Head of caudate nucleus (tissue), 42 donors: Measurements from ENCODE around the gene CD70.
"Not testable (repeated sequence)": the region's sequence is repeated elsewhere in the genome, so short reads cannot be mapped to it uniquely, and the experiment has no call there.

Source experiments
- DNase-seq, 42 donors: peaks; one replicate each; pipeline versions ENCODE4 v3.0.0 to v3.0.0-alpha.2; 2020 to 2021; ENCODE audit warnings: mixed read lengths in 7 of 42
- intact Hi-C: fragments of 100-400 bp; cut with DNase I; formaldehyde crosslinking; loops from one replicate; pipeline ENCODE4 v1.15.0; 2022

CD70 gene

GRCh38 chr19:6600951-6601536 lies 10.1 kb upstream of the CD70 start:
- intact Hi-C loops, result not testable (repeated sequence)

GRCh38 chr19:6599866-6600454 lies 9.0 kb upstream of the CD70 start:
- peak in 1 of 42 donors; percentile 5 for DNase-seq
- intact Hi-C loops, result no loop called here

More at GRCh38 chr19:6600951-6601536, 10.1 kb upstream of the CD70 start:
- DNase-seq, result not testable (repeated sequence)

DNA sequence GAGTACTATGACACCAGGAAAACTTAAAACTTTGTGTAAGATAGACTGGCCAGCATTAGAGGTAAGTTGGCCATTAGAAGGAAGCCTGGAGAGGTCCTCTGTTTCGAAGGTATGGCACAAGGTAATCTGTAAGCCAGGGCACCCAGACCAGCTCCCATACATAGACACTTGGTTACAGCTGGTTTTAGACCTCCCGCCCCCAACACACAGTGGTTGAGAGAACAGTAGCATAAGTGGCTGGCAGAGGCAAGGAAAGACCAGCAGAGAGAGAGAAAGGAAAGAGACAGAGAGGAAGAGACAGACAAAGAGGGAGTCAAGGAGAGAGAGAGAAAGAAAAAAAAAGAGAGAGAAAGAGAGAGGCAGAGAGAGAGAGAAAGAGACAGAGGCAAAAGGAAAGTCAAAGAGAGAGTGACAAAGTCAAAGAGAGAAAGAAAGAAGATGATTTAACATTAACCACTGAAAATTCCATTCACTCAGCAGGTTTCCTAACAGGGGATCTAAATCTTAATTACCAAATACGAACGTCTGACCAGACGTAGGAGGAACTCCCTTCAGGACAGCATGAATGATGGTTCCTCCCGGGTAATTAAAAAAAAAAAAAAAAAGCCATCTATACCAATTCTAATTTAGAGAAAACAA lies 7.4 kb upstream of the CD70 start:
- intact Hi-C loops, DNase-seq: not testable (repeated sequence)

- intact Hi-C loops, DNase-seq: not testable (repeated sequence)
Observed at GRCh38 chr19:6597471-6598253, 6.7 kb upstream of the CD70 start.

- DNase-seq, result no peak
- intact Hi-C loops, result no loop called here
Observed at GRCh38 chr19:6596621-6597020, 5.7 kb upstream of the CD70 start.

DNA sequence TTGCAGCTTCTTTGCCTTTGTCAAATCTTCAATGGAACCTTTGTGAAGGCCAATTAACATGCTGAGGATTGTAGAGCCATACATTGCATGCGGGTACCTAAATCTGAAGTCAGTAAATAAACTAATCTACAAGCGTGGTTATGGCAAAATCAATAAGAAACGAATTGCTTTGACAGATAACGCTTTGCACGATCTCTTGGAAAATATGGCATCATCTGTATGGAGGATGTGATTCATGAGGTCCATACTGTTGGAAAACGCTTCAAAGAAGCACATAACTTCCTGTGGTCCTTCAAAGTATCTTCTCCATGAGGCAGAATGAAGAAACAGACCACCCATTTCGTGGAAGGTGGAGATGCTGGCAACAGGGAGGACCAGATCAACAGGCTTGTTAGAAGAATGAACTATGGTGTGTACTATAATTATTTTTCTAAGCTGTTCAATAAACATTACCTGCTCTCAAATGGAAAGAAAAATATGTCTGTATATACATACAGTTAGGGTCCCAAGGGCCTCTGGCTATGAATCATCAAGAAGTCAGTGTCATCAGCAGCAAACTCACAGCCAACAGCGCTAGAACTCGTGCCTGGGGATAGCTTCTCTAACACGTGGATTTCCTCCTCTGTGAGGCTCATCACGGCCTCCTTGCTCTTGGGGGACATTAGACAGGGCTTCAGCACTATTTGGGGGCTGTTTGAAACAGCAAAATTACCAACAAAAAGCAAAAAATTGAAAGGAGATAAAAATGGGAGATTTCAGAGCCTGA lies 2.9 kb upstream of the CD70 start:
- DNase-seq, result no peak
- intact Hi-C loops, result no loop called here

GRCh38 chr19:6590258-6590826 lies 608 bp downstream of the CD70 start:
- intact Hi-C loops, result no loop called here
- no peak for DNase-seq

DNA sequence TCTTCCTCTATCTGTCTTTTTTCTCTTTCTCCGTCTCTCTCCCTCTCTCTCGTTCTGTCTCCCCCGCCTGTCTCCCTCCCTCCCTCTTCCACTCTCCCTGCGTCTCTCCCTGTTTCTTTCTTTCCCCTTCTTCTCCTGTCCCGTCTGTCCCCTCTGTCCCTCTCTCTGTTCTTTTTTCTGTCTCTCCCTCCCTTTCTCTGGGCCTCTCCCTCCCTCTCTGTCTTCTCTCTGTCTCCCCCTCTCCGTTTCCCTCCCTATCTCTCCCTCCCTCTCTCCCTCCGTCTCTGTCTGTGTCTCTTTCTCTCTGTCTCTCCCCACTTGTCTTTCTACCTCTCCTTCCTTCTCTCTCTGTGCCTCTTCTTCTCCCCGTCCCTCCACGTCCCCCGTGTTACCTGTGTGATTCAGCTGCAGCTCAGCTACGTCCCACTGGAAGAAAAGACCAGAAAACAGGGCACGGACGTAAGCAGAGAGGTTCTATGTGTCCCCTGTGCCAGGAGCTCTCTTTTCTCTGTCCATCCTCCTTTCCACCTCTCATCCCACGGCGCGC lies 1.2 kb downstream of the CD70 start:
- intact Hi-C loops, result no loop called here
- DNase-seq, result no peak

DNA sequence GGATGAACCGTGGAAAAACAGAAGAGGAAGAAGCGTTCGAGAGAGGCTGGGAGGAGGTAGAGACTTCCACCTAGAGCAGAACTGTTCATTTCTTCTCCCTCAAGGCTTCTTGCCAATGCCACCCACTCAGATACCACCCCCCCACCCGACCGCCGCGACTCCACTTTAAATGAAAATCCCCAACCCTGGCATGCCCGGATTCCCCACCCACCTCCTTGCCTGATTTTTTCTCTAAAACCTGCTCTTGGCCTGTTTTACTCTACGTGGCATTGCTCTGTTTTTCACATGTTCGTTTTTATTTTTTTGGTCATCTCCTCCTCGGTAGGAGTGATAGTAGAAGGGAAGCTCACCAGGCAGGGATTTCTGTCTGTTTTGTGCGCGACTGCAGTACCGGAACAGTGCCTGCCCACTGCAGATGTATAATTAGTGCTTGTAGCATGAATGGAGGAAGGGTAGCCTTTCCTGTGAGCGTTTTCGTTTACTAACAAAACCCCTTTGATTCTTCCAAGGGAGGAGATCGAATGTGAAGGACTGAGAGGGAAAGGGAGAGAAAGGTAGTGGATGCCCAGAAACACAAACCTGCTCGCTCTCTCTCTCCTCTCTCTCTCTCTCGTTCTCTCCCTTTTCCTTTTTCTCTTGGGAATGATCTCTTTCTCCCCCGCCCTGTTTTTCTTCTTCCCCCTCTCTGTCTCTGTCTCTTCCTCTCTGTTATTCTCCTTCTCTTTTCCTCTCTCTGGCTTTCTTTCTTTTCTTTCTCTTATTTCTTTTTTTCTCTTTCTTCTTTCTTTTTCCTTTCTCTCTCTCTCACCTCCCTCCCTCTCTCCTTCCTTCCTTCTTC lies 2.2 kb downstream of the CD70 start:
- peak in 4 of 42 donors; percentile 3 to 16 (median 6) for DNase-seq
- intact Hi-C loops, result no loop called here

GRCh38 chr19:6587998-6588507 lies 2.9 kb downstream of the CD70 start:
- intact Hi-C loops, result no loop called here
- no peak for DNase-seq

DNA sequence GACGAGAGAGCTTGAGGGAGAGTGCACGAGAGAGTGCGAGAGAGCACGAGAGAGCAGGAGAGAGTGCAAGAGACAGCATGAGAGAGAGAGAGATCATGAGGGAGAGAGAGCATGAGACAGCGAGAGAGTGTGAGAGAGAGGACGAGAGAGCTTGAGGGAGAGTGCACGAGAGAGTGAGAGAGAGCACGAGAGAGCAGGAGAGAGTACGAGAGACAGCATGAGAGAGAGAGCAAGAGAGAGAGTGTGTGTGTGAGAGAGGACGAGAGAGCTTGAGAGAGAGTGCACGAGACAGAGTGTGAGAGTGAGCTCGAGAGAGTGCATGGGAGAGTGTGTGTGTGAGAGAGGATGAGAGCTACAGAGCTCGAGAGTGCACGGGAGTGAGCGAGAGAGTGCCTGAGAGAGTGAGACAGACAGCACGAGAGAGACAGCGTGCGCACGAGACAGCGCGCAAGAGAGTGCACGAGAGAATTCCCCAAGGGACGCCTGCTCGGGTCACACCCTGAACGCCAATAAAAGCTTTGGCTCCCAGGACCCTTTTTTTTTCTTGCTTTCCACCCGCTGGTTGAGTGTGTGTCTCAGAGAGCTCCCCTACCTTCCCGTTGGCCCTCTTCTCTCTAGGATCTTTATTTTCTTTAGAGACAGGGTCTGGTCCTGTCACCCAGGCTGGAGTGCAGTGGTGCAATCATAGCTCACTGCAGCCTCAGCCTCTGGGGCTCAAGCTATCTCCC lies 3.7 kb downstream of the CD70 start:
- no peak for DNase-seq
- intact Hi-C loops, result no loop called here

- no peak for DNase-seq
- intact Hi-C loops, result no loop called here
Observed at GRCh38 chr19:6586726-6587092, 4.2 kb downstream of the CD70 start.

- DNase-seq, result no peak
- intact Hi-C loops, result no loop called here
Observed at GRCh38 chr19:6586056-6586455, 4.9 kb downstream of the CD70 start.

DNA sequence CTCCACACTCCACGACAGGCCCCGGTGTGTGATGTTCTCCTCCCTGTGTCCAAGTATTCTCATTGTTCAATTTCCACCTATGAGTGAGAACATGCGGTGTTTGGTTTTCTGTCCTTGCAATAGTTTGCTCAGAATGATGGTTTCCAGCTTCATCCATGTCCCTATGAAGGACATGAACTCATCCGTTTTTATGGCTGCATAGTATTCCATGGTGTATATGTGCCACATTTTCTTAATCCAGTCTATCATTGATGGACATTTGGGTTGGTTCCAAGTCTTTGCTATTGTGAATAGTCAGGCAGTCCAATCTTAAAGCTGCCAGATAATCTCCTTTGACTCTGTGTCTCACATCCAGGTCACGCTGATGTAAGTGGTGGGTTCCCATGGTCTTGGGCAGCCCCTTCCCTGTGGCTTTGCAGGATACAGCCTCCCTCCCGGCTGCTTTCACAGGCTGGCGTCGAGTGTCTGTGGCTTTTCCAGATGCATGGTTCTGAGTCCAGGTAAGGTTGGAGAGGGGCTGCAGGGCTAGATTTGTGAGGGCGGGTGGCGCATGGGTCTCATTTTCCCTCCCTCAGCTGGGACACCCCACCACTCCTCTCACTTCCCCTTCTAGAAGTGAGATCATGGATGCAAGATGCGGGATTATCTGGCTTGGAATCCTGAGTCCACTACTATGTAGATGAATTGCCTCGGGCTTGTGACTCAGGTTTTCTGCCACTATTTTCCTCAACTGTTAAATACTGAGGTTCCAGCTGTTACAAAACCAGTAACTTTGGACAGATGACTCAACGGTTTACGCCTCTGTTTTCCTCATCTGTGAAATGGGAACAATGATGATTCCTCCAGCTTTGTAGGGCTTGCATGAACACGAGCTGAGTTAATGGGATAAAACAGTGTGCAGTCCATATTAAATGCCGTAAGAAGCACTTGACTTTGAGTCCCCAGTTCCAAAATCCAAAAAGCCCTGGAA lies 8.2 kb downstream of the CD70 start:
- DNase-seq, intact Hi-C loops: not testable (repeated sequence)

DNA sequence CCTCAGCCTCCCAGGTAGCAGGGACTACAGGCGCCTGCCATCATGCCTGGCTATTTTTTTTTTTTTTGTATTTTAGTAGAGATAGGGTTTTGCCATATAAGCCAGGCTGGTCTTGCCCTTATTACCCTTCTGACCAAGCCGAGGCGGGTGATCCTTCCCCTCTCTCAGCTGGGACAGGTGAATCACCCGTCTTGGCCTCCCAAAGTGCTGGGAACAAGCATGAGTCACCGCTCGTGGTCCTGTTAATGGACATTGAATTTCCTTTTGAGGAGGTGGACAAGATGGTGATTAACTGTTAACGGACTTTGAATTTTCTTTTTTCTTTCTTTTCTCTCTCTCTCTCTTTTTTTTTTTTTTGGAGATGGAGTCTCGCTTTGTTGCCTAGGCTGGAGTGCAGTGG lies 10.6 kb downstream of the CD70 start:
- DNase-seq, result no peak
- intact Hi-C loops, result no loop called here
